HepG2 (cell line): ENCODE data around the gene TMEM53. TPM values are rescaled to one million over a fixed set of nuclear protein-coding genes. Genes with fewer than 3 reads are reported as not detected.

Experiments used
- CREB1 ChIP-seq, 2 experiments: fragments of 450-650 bp in 1 of 2; IDR thresholded peaks; 2 replicates each; pipeline ENCODE4 v1.6.1; 2016 to 2017; ENCODE audit warnings: control low read depth in 1 of 2, mild to moderate bottlenecking in 1 of 2, missing compliant biosample characterization in 1 of 2, missing genetic modification characterization in 1 of 2
- HOXA5 ChIP-seq: sonication (generic); formaldehyde crosslinking; IDR thresholded peaks from 2 replicates; pipeline ENCODE4 v1.4.0; 2020; ENCODE audit warnings: missing genetic modification reagents
- KMT2B ChIP-seq: IDR thresholded peaks from 2 replicates; pipeline ENCODE4 v1.6.1; 2016; ENCODE audit warnings: missing genetic modification reagents, missing compliant biosample characterization
- NPAS2 ChIP-seq: sonication (generic); formaldehyde crosslinking; IDR thresholded peaks from 2 replicates; pipeline ENCODE4 v1.8.0; 2022; ENCODE audit warnings: mild to moderate bottlenecking, missing genetic modification reagents, borderline replicate concordance
- SETDB1 ChIP-seq: sonication (generic); formaldehyde crosslinking; IDR thresholded peaks from 2 replicates; pipeline ENCODE4 v1.5.1; 2020; ENCODE audit warnings: missing genetic modification reagents, mild to moderate bottlenecking, borderline replicate concordance
- ZHX2 ChIP-seq, 2 experiments: sonication (generic) in 1 of 2; formaldehyde crosslinking in 1 of 2; IDR thresholded peaks; 2 replicates each; pipeline versions ENCODE4 v1.6.1 to v1.9.0; 2014 to 2022; ENCODE audit warnings: antibody characterized with exemption in 1 of 2, borderline replicate concordance in 1 of 2, inconsistent platforms in 1 of 2, low read depth in 1 of 2, missing genetic modification reagents in 1 of 2
- ZNF12 ChIP-seq: sonication (generic); formaldehyde crosslinking; IDR thresholded peaks from 2 replicates; pipeline ENCODE4 v1.5.0; 2020; ENCODE audit warnings: missing genetic modification reagents
- ZNF318 ChIP-seq: sonication (generic); formaldehyde crosslinking; IDR thresholded peaks from 2 replicates; pipeline ENCODE4 v1.4.0; 2020; ENCODE audit warnings: mild to moderate bottlenecking, missing genetic modification reagents
- ZNF34 ChIP-seq: sonication (generic); formaldehyde crosslinking; IDR thresholded peaks from 2 replicates; pipeline ENCODE4 v1.4.0; 2020; ENCODE audit warnings: mild to moderate bottlenecking, missing genetic modification reagents, borderline replicate concordance
- ZNF441 ChIP-seq: sonication (generic); formaldehyde crosslinking; IDR thresholded peaks from 2 replicates; pipeline ENCODE4 v1.7.0; 2021; ENCODE audit warnings: missing genetic modification reagents, borderline replicate concordance
- polyA plus RNA-seq, 8 experiments: library from polyadenylated mRNA; depleted of rRNA in 3 of 8; stranded (reverse) in 7 of 8; unstranded in 1 of 8; fragments of >200 nt; fragmentation: Illumina TruSeq in 4 of 8; extraction: Trizol in 4 of 8; gene quantifications; 2 replicates each; pipeline versions ENCODE4 v1.2.1 to v1.2.3, GENCODE V29; 2011 to 2016; ENCODE audit warnings: low read depth in 4 of 8, missing spikeins in 1 of 8, mixed read lengths in 1 of 8; ENCODE audit not compliant: insufficient read depth in 1 of 8
- total RNA-seq, 5 experiments: library from RNA; depleted of rRNA; stranded (reverse); fragments of >200 nt; fragmentation: Illumina TruSeq; extraction: Trizol; gene quantifications; 2 replicates each; pipeline ENCODE4 v1.2.3, GENCODE V29; 2016; ENCODE audit warnings: low read depth in 1 of 5

Gene TMEM53
- total and polyA plus RNA-seq, 2 of the 13 experiments (the other 11 are each of a cell fraction or from before 2014, with no cell fraction given) = 12.6 to 20.2 TPM

GRCh38 chr1:44721485-44722361 is 47.4 kb upstream of the TMEM53 start (continued):
- TF ChIP-seq ZNF318 (CRISPR knock-in tag) (no peak), ZNF441 (no peak), SETDB1 (CRISPR knock-in tag) (no peak), CREB1 (IDR thresholded peaks at IDR 0.05) (no peak), CREB1 (CRISPR knock-in tag; IDR thresholded peaks at IDR 0.05) (peak; percentile 83), ZHX2 (IDR thresholded peaks at IDR 0.05; ENCODE audit: low read depth) (no peak), ZHX2 (CRISPR knock-in tag; IDR thresholded peaks at IDR 0.05; ENCODE audit: borderline replicate concordance) (no peak), KMT2B (CRISPR knock-in tag) (peak; percentile 80), ZNF34 (CRISPR knock-in tag) (no peak), ZNF12 (peak; percentile 87; the same call in 1 of the 2 replicates), HOXA5 (CRISPR knock-in tag) (0 out of 2 replicates have a peak, but pooled peaks have one; percentile 69), NPAS2 (CRISPR knock-in tag) (no peak)
